SK-N-SH (cell line): Measurements from ENCODE around the gene PALM. TPM values are rescaled to one million over a fixed set of nuclear protein-coding genes. Genes with fewer than 3 reads are reported as not detected.
"Not testable (repeated sequence)": the region's sequence is repeated elsewhere in the genome, so short reads cannot be mapped to it uniquely, and the experiment has no call there.

Source experiments
- CTCF ChIA-PET: fragments of 300-600, 350-600 bp; formaldehyde crosslinking; extraction: SDS; loops from one replicate; lab custom pipeline; 2021; lab: Yijun Ruan, JAX
- POLR2A ChIA-PET: fragments of 350-600 bp; sonication (Branson Sonifier 250); formaldehyde crosslinking; extraction: SDS; loops from one replicate; lab custom pipeline; 2020; ENCODE audit warnings: antibody characterized with exemption, inconsistent platforms; lab: Yijun Ruan, JAX
- DNase-seq: peaks from one replicate; pipeline ENCODE4 v3.0.0; 2012
- H2AFZ ChIP-seq: fragments of 200-600 bp; sonication (generic); 2 replicates; pipeline ENCODE4 v1.8.1; 2016; ENCODE audit warnings: antibody characterized with exemption, mild to moderate bottlenecking, low read depth
- H3F3A ChIP-seq: fragments of 200-600 bp; sonication (generic); replicated peaks from 2 replicates; pipeline ENCODE3; 2016; ENCODE audit warnings: antibody characterized with exemption, mild to moderate bottlenecking; ENCODE audit not compliant: insufficient read depth
- H3K27ac ChIP-seq, 2 experiments: fragments of 200-500 bp in 1 of 2; fragments of 200-600 bp in 1 of 2; sonication (Bioruptor generic) in 1 of 2; sonication (generic), shearing (Covaris generic) in 1 of 2; 2 replicates each; pipeline versions ENCODE4 v1.5.1 to v1.6.1; 2014 to 2016; ENCODE audit warnings: low read depth in 2 of 2, inconsistent platforms in 1 of 2, low read length in 1 of 2, mild to moderate bottlenecking in 1 of 2, mixed read lengths in 1 of 2
- H3K27me3 ChIP-seq: fragments of 200-600 bp; sonication (generic), shearing (Covaris generic); 2 replicates; pipeline ENCODE4 v1.6.1; 2016; ENCODE audit warnings: mixed run types; ENCODE audit not compliant: insufficient read depth
- H3K36me3 ChIP-seq, 2 experiments: fragments of 200-500 bp in 1 of 2; fragments of 200-600 bp in 1 of 2; sonication (Bioruptor generic) in 1 of 2; sonication (generic) in 1 of 2; replicated peaks in 1 of 2; 2 replicates each; pipeline versions ENCODE3 to v1.5.1; 2014 to 2016; ENCODE audit warnings: low read length in 1 of 2, mild to moderate bottlenecking in 1 of 2; ENCODE audit not compliant: insufficient read depth in 2 of 2, control insufficient read depth in 1 of 2
- H3K4me1 ChIP-seq, 2 experiments: fragments of 200-500 bp in 1 of 2; fragments of 200-600 bp in 1 of 2; sonication (Bioruptor generic) in 1 of 2; sonication (generic), shearing (Covaris generic) in 1 of 2; 2 replicates each; pipeline versions ENCODE4 v1.5.1 to v1.6.1; 2014 to 2016; ENCODE audit warnings: low read depth in 1 of 2, low read length in 1 of 2, mixed run types in 1 of 2; ENCODE audit not compliant: insufficient read depth in 2 of 2, control insufficient read depth in 1 of 2
- H3K4me2 ChIP-seq: fragments of 200-600 bp; sonication (generic), shearing (Covaris generic); 2 replicates; pipeline ENCODE4 v1.6.1; 2017; ENCODE audit warnings: mixed run types
- H3K4me3 ChIP-seq, 2 experiments: fragments of 200-500 bp in 1 of 2; fragments of 200-600 bp in 1 of 2; sonication (Bioruptor generic) in 1 of 2; sonication (generic), shearing (Covaris generic) in 1 of 2; 2 replicates each; pipeline versions ENCODE4 v1.5.1 to v1.8.1; 2014 to 2016; ENCODE audit warnings: low read depth in 2 of 2, inconsistent platforms in 1 of 2, low read length in 1 of 2, mild to moderate bottlenecking in 1 of 2, mixed read lengths in 1 of 2, moderate library complexity in 1 of 2
- H3K79me2 ChIP-seq: fragments of 200-600 bp; sonication (generic); 2 replicates; pipeline ENCODE4 v1.8.1; 2017; ENCODE audit warnings: mild to moderate bottlenecking; ENCODE audit not compliant: insufficient read depth
- H3K9ac ChIP-seq: fragments of 200-600 bp; sonication (generic); 2 replicates; pipeline ENCODE4 v1.6.1; 2017; ENCODE audit warnings: mixed run types
- H3K9me2 ChIP-seq: fragments of 200-600 bp; sonication (generic); 2 replicates; pipeline ENCODE4 v1.6.1; 2017; ENCODE audit warnings: mixed run types
- H3K9me3 ChIP-seq: fragments of 200-600 bp; sonication (generic); 2 replicates; pipeline ENCODE4 v1.6.1; 2017; ENCODE audit warnings: mixed run types, mild to moderate bottlenecking, moderate library complexity
- H4K20me1 ChIP-seq: fragments of 200-600 bp; sonication (generic); 2 replicates; pipeline ENCODE4 v1.6.1; 2017; ENCODE audit warnings: mild to moderate bottlenecking, mixed run types; ENCODE audit not compliant: insufficient read depth
- EP300 ChIP-seq, 2 experiments: IDR thresholded peaks; 2 replicates each; pipeline versions ENCODE4 v1.4.0 to v1.6.1; 2012; ENCODE audit warnings: borderline replicate concordance in 1 of 2, low read depth in 1 of 2, low read length in 1 of 2
- EZH2phosphoT487 ChIP-seq: fragments of 200-600 bp; sonication (generic); IDR thresholded peaks from 2 replicates; pipeline ENCODE4 v1.6.1; 2017; ENCODE audit warnings: low read depth, mixed run types, mild to moderate bottlenecking, antibody characterized with exemption, moderate library complexity, borderline replicate concordance
- GABPA ChIP-seq: IDR thresholded peaks from 2 replicates; pipeline ENCODE4 v1.4.0; 2012; ENCODE audit warnings: low read depth, mild to moderate bottlenecking
- GATA2 ChIP-seq: sonication (generic); formaldehyde crosslinking; IDR thresholded peaks from 2 replicates; pipeline ENCODE4 v1.5.0; 2020; ENCODE audit warnings: mild to moderate bottlenecking, missing genetic modification reagents
- JUND ChIP-seq: IDR thresholded peaks from 2 replicates; pipeline ENCODE4 v1.4.0; 2012
- MXI1 ChIP-seq: IDR thresholded peaks from 2 replicates; pipeline ENCODE4 v1.6.1; 2012; ENCODE audit warnings: mild to moderate bottlenecking, low read depth, low read length, improper control_type of control experiment
- NFIC ChIP-seq: IDR thresholded peaks from 2 replicates; pipeline ENCODE4 v1.4.0; 2012; ENCODE audit warnings: borderline replicate concordance
- NRF1 ChIP-seq: IDR thresholded peaks from 2 replicates; pipeline ENCODE4 v1.6.1; 2012; ENCODE audit warnings: low read depth, mild to moderate bottlenecking, low read length
- RFX5 ChIP-seq: IDR thresholded peaks from 2 replicates; pipeline ENCODE4 v1.6.1; 2012; ENCODE audit warnings: mild to moderate bottlenecking, improper control_type of control experiment, low read length
- RXRA ChIP-seq: IDR thresholded peaks from 2 replicates; pipeline ENCODE4 v1.4.0; 2012; ENCODE audit warnings: low read depth, mild to moderate bottlenecking, borderline replicate concordance
- SIN3A ChIP-seq: IDR thresholded peaks from 2 replicates; pipeline ENCODE4 v1.6.1; 2012; ENCODE audit warnings: low read depth, mild to moderate bottlenecking, low read length, moderate library complexity, borderline replicate concordance
- SMC3 ChIP-seq: IDR thresholded peaks from 2 replicates; pipeline ENCODE4 v1.6.1; 2012; ENCODE audit warnings: low read depth, low read length, improper control_type of control experiment
- TCF12 ChIP-seq: IDR thresholded peaks from 2 replicates; pipeline ENCODE4 v1.4.0; 2012
- ZBTB33 ChIP-seq: IDR thresholded peaks from 2 replicates; pipeline ENCODE4 v1.4.0; 2012; ENCODE audit warnings: low read depth, borderline replicate concordance
- WGBS: methylation state at CpG from one replicate; pipeline ENCODE4 v1.1.6; 2017; ENCODE audit warnings: low lambda C conversion rate; 5-methylcytosine and 5-hydroxymethylcytosine counted together
- polyA plus RNA-seq, 3 experiments: library from polyadenylated mRNA; depleted of rRNA; stranded (reverse); fragments of >200 nt; gene quantifications; 2 replicates each; pipeline ENCODE4 v1.2.3, GENCODE V29; 2012

Gene PALM
- polyA plus RNA-seq, 1 of the 3 experiments (the other 2 are of a cell fraction), result 15.6 TPM

- TF ChIP-seq GABPA, result no peak
- TF ChIP-seq NRF1, result no peak
- TF ChIP-seq, all 33 proteins: peak for 0
Observed at GRCh38 chr19:742540-743075, 33.9 kb downstream of the PALM start (continued).

- WGBS, result 84% methylated on average over 8 of the region's 13 CpGs
Observed at GRCh38 chr19:743168-743687, 34.5 kb downstream of the PALM start.

GRCh38 chr19:745138-745537 is 36.4 kb downstream of the PALM start:
- 59% methylated on average over 7 of the region's 7 CpGs for WGBS
- H2AFZ ChIP-seq, H4K20me1 ChIP-seq, DNase-seq, H3K4me2 ChIP-seq, H3K27me3 ChIP-seq, POLR2A ChIA-PET, H3K9ac ChIP-seq, H3K9me2 ChIP-seq, H3K4me3 ChIP-seq, H3K9me3 ChIP-seq, H3K79me2 ChIP-seq, H3K4me1 ChIP-seq, H3F3A ChIP-seq, H3K36me3 ChIP-seq, H3K27ac ChIP-seq: not testable (repeated sequence)
- CTCF ChIA-PET, result interaction anchor here (0.8 to 1.0 kb wide), 2 partner anchors 11 to 112 kb away, joined by 3 read pairs; no protein-coding TSS in a partner anchor

More at GRCh38 chr19:743168-743687, 34.5 kb downstream of the PALM start:
- no peak overlapping the region for H2AFZ ChIP-seq
- no peaks in the 10 kb centered on the region for H4K20me1 ChIP-seq
- H3K4me3 ChIP-seq, result no peak overlapping the region; a peak in 1 of 4 replicates
- H3K4me1 ChIP-seq, result no peaks in the 10 kb centered on the region
- H3K27ac ChIP-seq, result no peak overlapping the region
- no peaks in the 10 kb centered on the region for H3K9me3 ChIP-seq
- no peaks in the 10 kb centered on the region for H3F3A ChIP-seq
- POLR2A ChIA-PET, result no interaction called here
- no peak overlapping the region for H3K9ac ChIP-seq
- no peak for DNase-seq
- no peaks in the 10 kb centered on the region for H3K9me2 ChIP-seq
- no peaks in the 10 kb centered on the region for H3K27me3 ChIP-seq
- H3K79me2 ChIP-seq, result no peaks in the 10 kb centered on the region
- H3K36me3 ChIP-seq, result no peaks in the 10 kb centered on the region
- TF ChIP-seq RFX5 (no peak), RXRA (no peak), ZBTB33 (no peak), TCF12 (no peak), MXI1 (no peak), EZH2phosphoT487 (no peak), SIN3A (no peak), SMC3 (no peak), EP300 (IDR thresholded peaks at IDR 0.05; ENCODE audit: borderline replicate concordance in 1 of 2, low read depth in 1 of 2, low read length in 1 of 2) (no peak), NFIC (no peak), JUND (no peak), GATA2 (no peak)
- CTCF ChIA-PET, result interaction anchor here (1.7 kb wide), 1 partner anchor 9 kb away, joined by 7 read pairs; no protein-coding TSS in a partner anchor
- H3K4me2 ChIP-seq, result no peak overlapping the region
